Upper lobe of left lung (tissue), 4 donors: ENCODE results near the gene FNDC5.

Experiments
- EP300 ChIP-seq, 4 donors: sonication (generic); formaldehyde crosslinking; IDR thresholded peaks; one replicate each; pipeline ENCODE4 v1.5.1; 2017; ENCODE audit warnings: antibody characterized with exemption in 4 of 4, control low read depth in 2 of 4
- POLR2A ChIP-seq, 4 donors: fragments of 450-650 bp; IDR thresholded peaks; one replicate each; pipeline ENCODE4 v1.5.1; 2016 to 2017; ENCODE audit warnings: antibody characterized with exemption in 4 of 4, mild to moderate bottlenecking in 2 of 4
- POLR2AphosphoS5 ChIP-seq, 2 donors: sonication (generic); formaldehyde crosslinking; IDR thresholded peaks; one replicate each; pipeline ENCODE4 v1.5.1; 2017; ENCODE audit warnings: antibody characterized with exemption in 2 of 2
- TF ChIP-seq, protein P1 (sequence below), 6 experiments: fragments of 450-650 bp in 4 of 6; fragments of 200-600 bp in 2 of 6; sonication (generic) in 2 of 6; IDR thresholded peaks; one replicate each; pipeline ENCODE4 v1.5.1; 2016 to 2019; ENCODE audit warnings: antibody characterized with exemption in 6 of 6

DNA sequence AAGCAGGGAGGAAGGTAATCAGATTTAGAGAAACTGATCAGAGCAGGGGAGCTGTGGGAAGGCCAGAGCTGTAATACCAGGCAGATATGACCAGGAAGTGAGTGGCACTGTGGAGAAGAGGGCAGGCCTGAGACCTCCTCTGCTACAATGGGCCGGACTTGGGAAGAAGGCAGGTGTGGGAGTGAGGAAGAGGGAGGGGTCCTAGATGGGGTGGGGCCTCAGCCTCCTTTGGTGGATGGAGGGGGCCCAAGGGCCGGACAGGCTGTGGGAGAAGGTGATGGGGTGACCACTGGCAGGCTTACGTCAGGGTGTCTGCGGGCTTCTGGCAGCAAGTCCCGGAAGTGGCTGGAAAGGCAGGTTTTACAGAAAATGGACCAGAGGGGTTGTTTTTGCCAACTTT is 10.6 kb upstream of the FNDC5 start:
- TF ChIP-seq, protein P1, sequence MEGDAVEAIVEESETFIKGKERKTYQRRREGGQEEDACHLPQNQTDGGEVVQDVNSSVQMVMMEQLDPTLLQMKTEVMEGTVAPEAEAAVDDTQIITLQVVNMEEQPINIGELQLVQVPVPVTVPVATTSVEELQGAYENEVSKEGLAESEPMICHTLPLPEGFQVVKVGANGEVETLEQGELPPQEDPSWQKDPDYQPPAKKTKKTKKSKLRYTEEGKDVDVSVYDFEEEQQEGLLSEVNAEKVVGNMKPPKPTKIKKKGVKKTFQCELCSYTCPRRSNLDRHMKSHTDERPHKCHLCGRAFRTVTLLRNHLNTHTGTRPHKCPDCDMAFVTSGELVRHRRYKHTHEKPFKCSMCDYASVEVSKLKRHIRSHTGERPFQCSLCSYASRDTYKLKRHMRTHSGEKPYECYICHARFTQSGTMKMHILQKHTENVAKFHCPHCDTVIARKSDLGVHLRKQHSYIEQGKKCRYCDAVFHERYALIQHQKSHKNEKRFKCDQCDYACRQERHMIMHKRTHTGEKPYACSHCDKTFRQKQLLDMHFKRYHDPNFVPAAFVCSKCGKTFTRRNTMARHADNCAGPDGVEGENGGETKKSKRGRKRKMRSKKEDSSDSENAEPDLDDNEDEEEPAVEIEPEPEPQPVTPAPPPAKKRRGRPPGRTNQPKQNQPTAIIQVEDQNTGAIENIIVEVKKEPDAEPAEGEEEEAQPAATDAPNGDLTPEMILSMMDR (IDR thresholded peaks at IDR 0.05), result no peak
- no peak for TF ChIP-seq POLR2A (IDR thresholded peaks at IDR 0.05)
- no peak for TF ChIP-seq EP300 (IDR thresholded peaks at IDR 0.05)
- no peak for TF ChIP-seq POLR2AphosphoS5 (IDR thresholded peaks at IDR 0.05)
